Spleen (tissue), 7 donors: Measurements from ENCODE around the gene PTGES2.

Experiments
- CTCF ChIP-seq, 11 experiments: fragments of 200-600 bp in 7 of 11; fragments of 450-650 bp in 4 of 11; sonication (generic) in 4 of 11; IDR thresholded peaks in 8 of 11; conservative IDR thresholded peaks in 3 of 11; 1 replicate in 7 of 11; 2 replicates in 4 of 11; pipeline versions ENCODE4 v1.4.0 to v1.8.0; 2016 to 2021; ENCODE audit warnings: antibody characterized with exemption in 11 of 11, inconsistent platforms in 4 of 11, mild to moderate bottlenecking in 1 of 11
- POLR2A ChIP-seq, 3 donors: fragments of 450-650 bp; IDR thresholded peaks; one replicate each; pipeline ENCODE4 v1.5.1; 2017; ENCODE audit warnings: antibody characterized with exemption in 3 of 3, mild to moderate bottlenecking in 1 of 3
- POLR2AphosphoS5 ChIP-seq, 3 donors: sonication (generic); formaldehyde crosslinking; IDR thresholded peaks; one replicate each; pipeline ENCODE4 v1.5.1; 2017; ENCODE audit warnings: antibody characterized with exemption in 3 of 3
- donor health status: DM: no; HTN: no; CAD: no; lungs with moderate emphysema.
- donor health status: DM: no; HTN: no; CAD: no.
- donor health status: DM: no; HTN: no; CAD: no.

GRCh38 chr9:128096616-128097536 is 30.7 kb downstream of the PTGES2 start:
- TF ChIP-seq POLR2AphosphoS5 (IDR thresholded peaks at IDR 0.05), result no peak
- TF ChIP-seq POLR2A (IDR thresholded peaks at IDR 0.05), result no peak
- TF ChIP-seq CTCF (IDR thresholded peaks at IDR 0.05 in 8 of 11, conservative IDR thresholded peaks at IDR 0.05 in 3 of 11), result no peak
